GM21723 (cell line): ENCODE data around the gene ZSWIM1.
"Not testable (repeated sequence)": the region's sequence is repeated elsewhere in the genome, so short reads cannot be mapped to it uniquely, and the experiment has no call there.

Experiments used
- ATAC-seq: cut with Tn5 transposase; IDR thresholded peaks from one replicate; pipeline ENCODE4 v1.9.1; 2021; ENCODE audit warnings: mild to moderate bottlenecking, moderate library complexity; ENCODE audit not compliant: unreplicated experiment

The ZSWIM1 gene

GRCh38 chr20:45925821-45926506 is 44.9 kb downstream of the ZSWIM1 start:
- no peak for ATAC-seq

- no peak for ATAC-seq
Measured at GRCh38 chr20:45926731-45927070, 45.7 kb downstream of the ZSWIM1 start.

- ATAC-seq = no peak
Measured at GRCh38 chr20:45927071-45927878, 46.2 kb downstream of the ZSWIM1 start.

GRCh38 chr20:45931680-45932079 is 50.7 kb downstream of the ZSWIM1 start:
- not testable (repeated sequence) for ATAC-seq

GRCh38 chr20:45933266-45934045 is 52.4 kb downstream of the ZSWIM1 start:
- ATAC-seq = peak; percentile 40

GRCh38 chr20:45934046-45934585 is 53.1 kb downstream of the ZSWIM1 start:
- peak; percentile 32 for ATAC-seq
